ENCODE measurements around the gene CGNL1.

The CGNL1 gene

GRCh38 chr15:57493351-57493750 lies 117.0 kb downstream of the CGNL1 start:
- H3K4me3 Mint-ChIP-seq, result no peak overlapping the region
- peaks cover 5% of the 10 kb centered on the region for H3K4me1 Mint-ChIP-seq (ENCODE audit: low read depth)
- no peaks in the 10 kb centered on the region for H3K9me3 Mint-ChIP-seq
- H3K27ac Mint-ChIP-seq, result no peak overlapping the region
- H3K36me3 Mint-ChIP-seq (ENCODE audit: low read depth), result no peaks in the 10 kb centered on the region
- peaks cover 34% of the 10 kb centered on the region for H3K27me3 Mint-ChIP-seq (ENCODE audit: low read depth)

- Mint-ChIP-seq H3K4me1 (ENCODE audit: low read depth) (peaks cover 5% of the 10 kb centered on the region), H3K4me3 (no peak overlapping the region), H3K27me3 (ENCODE audit: low read depth) (peaks cover 29% of the 10 kb centered on the region), H3K27ac (no peak overlapping the region), H3K36me3 (ENCODE audit: low read depth) (no peaks in the 10 kb centered on the region), H3K9me3 (no peaks in the 10 kb centered on the region)
Measured at GRCh38 chr15:57494581-57494980, 118.3 kb downstream of the CGNL1 start.

GRCh38 chr15:57495041-57495440 lies 118.7 kb downstream of the CGNL1 start:
- no peaks in the 10 kb centered on the region for H3K9me3 Mint-ChIP-seq
- peaks cover 27% of the 10 kb centered on the region for H3K27me3 Mint-ChIP-seq (ENCODE audit: low read depth)
- H3K36me3 Mint-ChIP-seq (ENCODE audit: low read depth), result no peaks in the 10 kb centered on the region
- H3K4me1 Mint-ChIP-seq (ENCODE audit: low read depth), result peaks cover 5% of the 10 kb centered on the region
- H3K27ac Mint-ChIP-seq, result no peak overlapping the region
- no peak overlapping the region for H3K4me3 Mint-ChIP-seq

- no peak overlapping the region for H3K4me3 Mint-ChIP-seq
- H3K36me3 Mint-ChIP-seq (ENCODE audit: low read depth), result no peaks in the 10 kb centered on the region
- peaks cover 20% of the 10 kb centered on the region for H3K27me3 Mint-ChIP-seq (ENCODE audit: low read depth)
- H3K9me3 Mint-ChIP-seq, result no peaks in the 10 kb centered on the region
- H3K4me1 Mint-ChIP-seq (ENCODE audit: low read depth), result peaks cover 5% of the 10 kb centered on the region
- H3K27ac Mint-ChIP-seq, result no peak overlapping the region
Measured at GRCh38 chr15:57495554-57496165, 119.4 kb downstream of the CGNL1 start.

GRCh38 chr15:57496594-57496945 lies 120.3 kb downstream of the CGNL1 start:
- no peaks in the 10 kb centered on the region for H3K9me3 Mint-ChIP-seq
- peaks cover 5% of the 10 kb centered on the region for H3K4me1 Mint-ChIP-seq (ENCODE audit: low read depth)
- peaks cover 14% of the 10 kb centered on the region for H3K27me3 Mint-ChIP-seq (ENCODE audit: low read depth)
- H3K27ac Mint-ChIP-seq, result no peak overlapping the region
- H3K4me3 Mint-ChIP-seq, result no peak overlapping the region
- no peaks in the 10 kb centered on the region for H3K36me3 Mint-ChIP-seq (ENCODE audit: low read depth)

- H3K36me3 Mint-ChIP-seq (ENCODE audit: low read depth), result no peaks in the 10 kb centered on the region
- peaks cover 5% of the 10 kb centered on the region for H3K4me1 Mint-ChIP-seq (ENCODE audit: low read depth)
- H3K27ac Mint-ChIP-seq, result no peak overlapping the region
- H3K27me3 Mint-ChIP-seq (ENCODE audit: low read depth), result peaks cover 11% of the 10 kb centered on the region
- H3K4me3 Mint-ChIP-seq, result no peak overlapping the region
- no peaks in the 10 kb centered on the region for H3K9me3 Mint-ChIP-seq
Measured at GRCh38 chr15:57496946-57497869, 120.9 kb downstream of the CGNL1 start.

GRCh38 chr15:57500256-57500655 lies 124.0 kb downstream of the CGNL1 start:
- H3K36me3 Mint-ChIP-seq (ENCODE audit: low read depth), result no peaks in the 10 kb centered on the region
- H3K9me3 Mint-ChIP-seq, result no peaks in the 10 kb centered on the region
- H3K27me3 Mint-ChIP-seq (ENCODE audit: low read depth), result no peaks in the 10 kb centered on the region
- H3K4me3 Mint-ChIP-seq, result no peak overlapping the region
- no peak overlapping the region for H3K27ac Mint-ChIP-seq
- H3K4me1 Mint-ChIP-seq (ENCODE audit: low read depth), result peaks cover 1% of the 10 kb centered on the region

GRCh38 chr15:57500979-57501576 lies 124.8 kb downstream of the CGNL1 start:
- H3K9me3 Mint-ChIP-seq, result no peaks in the 10 kb centered on the region
- H3K4me3 Mint-ChIP-seq, result no peak overlapping the region
- no peaks in the 10 kb centered on the region for H3K4me1 Mint-ChIP-seq (ENCODE audit: low read depth)
- H3K27ac Mint-ChIP-seq, result no peak overlapping the region
- H3K36me3 Mint-ChIP-seq (ENCODE audit: low read depth), result no peaks in the 10 kb centered on the region
- H3K27me3 Mint-ChIP-seq (ENCODE audit: low read depth), result no peaks in the 10 kb centered on the region

GRCh38 chr15:57502116-57502515 lies 125.8 kb downstream of the CGNL1 start:
- no peaks in the 10 kb centered on the region for H3K27me3 Mint-ChIP-seq (ENCODE audit: low read depth)
- H3K4me1 Mint-ChIP-seq (ENCODE audit: low read depth), result no peaks in the 10 kb centered on the region
- no peak overlapping the region for H3K4me3 Mint-ChIP-seq
- no peaks in the 10 kb centered on the region for H3K9me3 Mint-ChIP-seq
- H3K36me3 Mint-ChIP-seq (ENCODE audit: low read depth), result no peaks in the 10 kb centered on the region
- H3K27ac Mint-ChIP-seq, result no peak overlapping the region

- Mint-ChIP-seq H3K27ac (no peak overlapping the region), H3K4me3 (no peak overlapping the region), H3K36me3 (ENCODE audit: low read depth) (no peaks in the 10 kb centered on the region), H3K4me1 (ENCODE audit: low read depth) (no peaks in the 10 kb centered on the region), H3K27me3 (ENCODE audit: low read depth) (peaks cover 7% of the 10 kb centered on the region), H3K9me3 (no peaks in the 10 kb centered on the region)
Measured at GRCh38 chr15:57503051-57503702, 126.9 kb downstream of the CGNL1 start.

- Mint-ChIP-seq H3K4me3 (no peak overlapping the region), H3K27ac (no peak overlapping the region), H3K36me3 (ENCODE audit: low read depth) (no peaks in the 10 kb centered on the region), H3K27me3 (ENCODE audit: low read depth) (peaks cover 7% of the 10 kb centered on the region), H3K9me3 (no peaks in the 10 kb centered on the region), H3K4me1 (ENCODE audit: low read depth) (no peaks in the 10 kb centered on the region)
Measured at GRCh38 chr15:57503911-57504598, 127.8 kb downstream of the CGNL1 start.

- H3K4me3 Mint-ChIP-seq, result no peak overlapping the region
- H3K27me3 Mint-ChIP-seq (ENCODE audit: low read depth), result peaks cover 7% of the 10 kb centered on the region
- H3K27ac Mint-ChIP-seq, result no peak overlapping the region
- no peaks in the 10 kb centered on the region for H3K36me3 Mint-ChIP-seq (ENCODE audit: low read depth)
- no peaks in the 10 kb centered on the region for H3K4me1 Mint-ChIP-seq (ENCODE audit: low read depth)
- H3K9me3 Mint-ChIP-seq, result no peaks in the 10 kb centered on the region
Measured at GRCh38 chr15:57504599-57504940, 128.3 kb downstream of the CGNL1 start.

GRCh38 chr15:57505056-57505715 lies 128.9 kb downstream of the CGNL1 start:
- H3K27ac Mint-ChIP-seq, result no peak overlapping the region
- H3K4me1 Mint-ChIP-seq (ENCODE audit: low read depth), result no peaks in the 10 kb centered on the region
- no peak overlapping the region for H3K4me3 Mint-ChIP-seq
- peaks cover 7% of the 10 kb centered on the region for H3K27me3 Mint-ChIP-seq (ENCODE audit: low read depth)
- no peaks in the 10 kb centered on the region for H3K36me3 Mint-ChIP-seq (ENCODE audit: low read depth)
- H3K9me3 Mint-ChIP-seq, result no peaks in the 10 kb centered on the region

- Mint-ChIP-seq H3K4me3 (no peak overlapping the region), H3K27ac (no peak overlapping the region), H3K4me1 (ENCODE audit: low read depth) (no peaks in the 10 kb centered on the region), H3K36me3 (ENCODE audit: low read depth) (no peaks in the 10 kb centered on the region), H3K9me3 (no peaks in the 10 kb centered on the region), H3K27me3 (ENCODE audit: low read depth) (peaks cover 7% of the 10 kb centered on the region)
Measured at GRCh38 chr15:57505949-57506391, 129.7 kb downstream of the CGNL1 start.
